Stimulated activated CD4-positive, alpha-beta T cell treated with anti-CD3 and anti-CD28 coated beads, Interleukin-12 subunit alpha, Interleukin-12 subunit beta, amount 100 ng/mL, for 4 hours (primary cell): ENCODE measurements around the gene UGDH.
"Not testable (repeated sequence)": the region's sequence is repeated elsewhere in the genome, so short reads cannot be mapped to it uniquely, and the experiment has no call there.

Experiments
- DNase-seq: peaks from one replicate; pipeline ENCODE4 v3.0.0-alpha.2; 2020

The UGDH gene

GRCh38 chr4:39527296-39528060 lies at the start of gene UGDH:
UGDH (minus strand) TSS chr4:39527439; CDS start chr4:39521512, 5,927 bp downstream.
- DNase-seq, result peak; percentile 92

GRCh38 chr4:39574946-39575345 lies 47.7 kb upstream of the UGDH start:
- no peak for DNase-seq

GRCh38 chr4:39571504-39571903 lies 44.3 kb upstream of the UGDH start:
- DNase-seq, result no peak

- DNase-seq, result no peak
Measured at GRCh38 chr4:39571054-39571453, 43.8 kb upstream of the UGDH start.

- no peak for DNase-seq
Measured at GRCh38 chr4:39569209-39569608, 42.0 kb upstream of the UGDH start.

GRCh38 chr4:39568805-39569204 lies 41.6 kb upstream of the UGDH start:
- DNase-seq, result no peak

- no peak for DNase-seq
Measured at GRCh38 chr4:39565878-39566600, 38.8 kb upstream of the UGDH start.

- no peak for DNase-seq
Measured at GRCh38 chr4:39563346-39563847, 36.2 kb upstream of the UGDH start.

- DNase-seq, result no peak
Measured at GRCh38 chr4:39562792-39563191, 35.6 kb upstream of the UGDH start.

- no peak for DNase-seq
Measured at GRCh38 chr4:39559626-39560025, 32.4 kb upstream of the UGDH start.

- no peak for DNase-seq
Measured at GRCh38 chr4:39555472-39555871, 28.2 kb upstream of the UGDH start.

GRCh38 chr4:39548425-39549067 lies 21.3 kb upstream of the UGDH start:
- DNase-seq, result no peak

GRCh38 chr4:39544580-39545315 lies 17.5 kb upstream of the UGDH start:
- DNase-seq, result no peak

- DNase-seq, result not testable (repeated sequence)
Measured at GRCh38 chr4:39544080-39544479, 16.8 kb upstream of the UGDH start.

- DNase-seq, result no peak
Measured at GRCh38 chr4:39543034-39543433, 15.8 kb upstream of the UGDH start.

- no peak for DNase-seq
Measured at GRCh38 chr4:39542611-39543012, 15.4 kb upstream of the UGDH start.

GRCh38 chr4:39541987-39542610 lies 14.9 kb upstream of the UGDH start:
- DNase-seq, result no peak

GRCh38 chr4:39539089-39539611 lies 11.9 kb upstream of the UGDH start:
- DNase-seq, result no peak

GRCh38 chr4:39533541-39533940 lies 6.3 kb upstream of the UGDH start:
- no peak for DNase-seq

GRCh38 chr4:39532237-39532636 lies 5.0 kb upstream of the UGDH start:
- not testable (repeated sequence) for DNase-seq

- no peak for DNase-seq
Measured at GRCh38 chr4:39530682-39531081, 3.4 kb upstream of the UGDH start.

- no peak for DNase-seq
Measured at GRCh38 chr4:39529534-39529933, 2.3 kb upstream of the UGDH start.
